ENCODE measurements around the gene CTSZ. TPM values are rescaled to one million over a fixed set of nuclear protein-coding genes. Genes with fewer than 3 reads are reported as not detected.
"Not testable (repeated sequence)": the region's sequence is repeated elsewhere in the genome, so short reads cannot be mapped to it uniquely, and the experiment has no call there.

The CTSZ gene
- total RNA-seq, 1 donor from 2014 or later: 17.2 TPM

GRCh38 chr20:59042796-59043631, 36.0 kb upstream of the CTSZ start:
- Mint-ChIP-seq H3K4me1 (ENCODE audit: unreplicated experiment) (peaks cover 34% of the 10 kb centered on the region), H3K27me3 (ENCODE audit: unreplicated experiment) (no peaks in the 10 kb centered on the region), H3K36me3 (ENCODE audit: unreplicated experiment) (peaks cover 7% of the 10 kb centered on the region), H3K9me3 (ENCODE audit: unreplicated experiment) (no peaks in the 10 kb centered on the region), H3K27ac (ENCODE audit: unreplicated experiment) (peak overlapping the region; percentile 71), H3K4me3 (ENCODE audit: unreplicated experiment) (peak overlapping the region; percentile 86)
- peak; percentile 98 for DNase-seq (ENCODE audit: extremely low spot score, unreplicated experiment)
- TF ChIP-seq, protein P1, sequence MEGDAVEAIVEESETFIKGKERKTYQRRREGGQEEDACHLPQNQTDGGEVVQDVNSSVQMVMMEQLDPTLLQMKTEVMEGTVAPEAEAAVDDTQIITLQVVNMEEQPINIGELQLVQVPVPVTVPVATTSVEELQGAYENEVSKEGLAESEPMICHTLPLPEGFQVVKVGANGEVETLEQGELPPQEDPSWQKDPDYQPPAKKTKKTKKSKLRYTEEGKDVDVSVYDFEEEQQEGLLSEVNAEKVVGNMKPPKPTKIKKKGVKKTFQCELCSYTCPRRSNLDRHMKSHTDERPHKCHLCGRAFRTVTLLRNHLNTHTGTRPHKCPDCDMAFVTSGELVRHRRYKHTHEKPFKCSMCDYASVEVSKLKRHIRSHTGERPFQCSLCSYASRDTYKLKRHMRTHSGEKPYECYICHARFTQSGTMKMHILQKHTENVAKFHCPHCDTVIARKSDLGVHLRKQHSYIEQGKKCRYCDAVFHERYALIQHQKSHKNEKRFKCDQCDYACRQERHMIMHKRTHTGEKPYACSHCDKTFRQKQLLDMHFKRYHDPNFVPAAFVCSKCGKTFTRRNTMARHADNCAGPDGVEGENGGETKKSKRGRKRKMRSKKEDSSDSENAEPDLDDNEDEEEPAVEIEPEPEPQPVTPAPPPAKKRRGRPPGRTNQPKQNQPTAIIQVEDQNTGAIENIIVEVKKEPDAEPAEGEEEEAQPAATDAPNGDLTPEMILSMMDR (IDR thresholded peaks at IDR 0.05): no peak

- TF ChIP-seq, protein P1 (IDR thresholded peaks at IDR 0.05): no peak
- H3K27me3 Mint-ChIP-seq (ENCODE audit: unreplicated experiment): no peaks in the 10 kb centered on the region
- H3K4me3 Mint-ChIP-seq (ENCODE audit: unreplicated experiment): peak within 1 kb of the TSS; percentile 86
- DNase-seq (ENCODE audit: extremely low spot score, unreplicated experiment): no peak
- H3K4me1 Mint-ChIP-seq (ENCODE audit: unreplicated experiment): peaks cover 31% of the 10 kb centered on the region
- peak within 1 kb of the TSS; percentile 71 for H3K27ac Mint-ChIP-seq (ENCODE audit: unreplicated experiment)
- peaks cover 12% of the 10 kb centered on the region for H3K36me3 Mint-ChIP-seq (ENCODE audit: unreplicated experiment)
- H3K9me3 Mint-ChIP-seq (ENCODE audit: unreplicated experiment): no peaks in the 10 kb centered on the region
These were observed 35.2 kb upstream of the CTSZ start, which contains the start of gene PRELID3B for GRCh38 chr20:59042151-59042795. Gene PRELID3B, minus strand, starts transcription at chr20:59042786. Its CDS starts 56 bp downstream, at chr20:59042730.

- not testable (repeated sequence) for H3K9me3 Mint-ChIP-seq (ENCODE audit: unreplicated experiment); DNase-seq (ENCODE audit: extremely low spot score, unreplicated experiment); H3K27me3 Mint-ChIP-seq (ENCODE audit: unreplicated experiment)
- peaks cover 31% of the 10 kb centered on the region for H3K4me1 Mint-ChIP-seq (ENCODE audit: unreplicated experiment)
- peak overlapping the region; percentile 86 for H3K4me3 Mint-ChIP-seq (ENCODE audit: unreplicated experiment)
- H3K27ac Mint-ChIP-seq (ENCODE audit: unreplicated experiment): peak overlapping the region; percentile 50
- peaks cover 20% of the 10 kb centered on the region for H3K36me3 Mint-ChIP-seq (ENCODE audit: unreplicated experiment)
These were observed 34.4 kb upstream of the CTSZ start for GRCh38 chr20:59041487-59041886.

- Mint-ChIP-seq H3K4me3 (ENCODE audit: unreplicated experiment) (peak overlapping the region; percentile 86), H3K27me3 (ENCODE audit: unreplicated experiment) (no peaks in the 10 kb centered on the region), H3K36me3 (ENCODE audit: unreplicated experiment) (peaks cover 23% of the 10 kb centered on the region), H3K27ac (ENCODE audit: unreplicated experiment) (peak overlapping the region; percentile 0), H3K9me3 (ENCODE audit: unreplicated experiment) (no peaks in the 10 kb centered on the region), H3K4me1 (ENCODE audit: unreplicated experiment) (peaks cover 31% of the 10 kb centered on the region)
- TF ChIP-seq, protein P1 (IDR thresholded peaks at IDR 0.05): no peak
- DNase-seq (ENCODE audit: extremely low spot score, unreplicated experiment): no peak
These were observed 33.6 kb upstream of the CTSZ start for GRCh38 chr20:59040667-59041066.

GRCh38 chr20:59039233-59039632, 32.2 kb upstream of the CTSZ start:
- H3K9me3 Mint-ChIP-seq (ENCODE audit: unreplicated experiment): no peaks in the 10 kb centered on the region
- no peak overlapping the region for H3K4me3 Mint-ChIP-seq (ENCODE audit: unreplicated experiment)
- TF ChIP-seq, protein P1 (IDR thresholded peaks at IDR 0.05): no peak
- H3K27ac Mint-ChIP-seq (ENCODE audit: unreplicated experiment): no peak overlapping the region
- H3K36me3 Mint-ChIP-seq (ENCODE audit: unreplicated experiment): peaks cover 30% of the 10 kb centered on the region
- H3K4me1 Mint-ChIP-seq (ENCODE audit: unreplicated experiment): peaks cover 31% of the 10 kb centered on the region
- H3K27me3 Mint-ChIP-seq (ENCODE audit: unreplicated experiment): no peaks in the 10 kb centered on the region
- DNase-seq (ENCODE audit: extremely low spot score, unreplicated experiment): no peak
